ENCODE results near the gene KIF17. TPM values are rescaled to one million over a fixed set of nuclear protein-coding genes. Genes with fewer than 3 reads are reported as not detected.

Gene KIF17
- total RNA-seq, 2 experiments from 2014 or later, result not detected

GRCh38 chr1:20645414-20645813, 72.4 kb downstream of the KIF17 start:
- CTCF ChIA-PET, result interaction anchor here (1.8 to 2.3 kb wide), 2 partner anchors 11 to 16 kb away, joined by 7 to 9 read pairs; no protein-coding TSS in a partner anchor
- DNase-seq (no peak), ATAC-seq (no peak)
- H3K36me3 Mint-ChIP-seq, result peaks cover 6% of the 10 kb centered on the region
- no peaks in the 10 kb centered on the region for H3K4me1 Mint-ChIP-seq
- H3K4me3 Mint-ChIP-seq, result no peak overlapping the region
- H3K27me3 Mint-ChIP-seq, result no peaks in the 10 kb centered on the region
- no peak overlapping the region for H3K27ac Mint-ChIP-seq
- H3K9me3 Mint-ChIP-seq (ENCODE audit: low read depth), result no peaks in the 10 kb centered on the region

- H3K4me1 Mint-ChIP-seq, result no peaks in the 10 kb centered on the region
- H3K27ac Mint-ChIP-seq, result no peak overlapping the region
- ATAC-seq (no peak), DNase-seq (no peak)
- no peaks in the 10 kb centered on the region for H3K9me3 Mint-ChIP-seq (ENCODE audit: low read depth)
- CTCF ChIA-PET, result no interaction called here
- no peak overlapping the region for H3K4me3 Mint-ChIP-seq
- H3K36me3 Mint-ChIP-seq, result peaks cover 3% of the 10 kb centered on the region
- H3K27me3 Mint-ChIP-seq, result no peaks in the 10 kb centered on the region
Measured at GRCh38 chr1:20644416-20644815, 73.4 kb downstream of the KIF17 start.

- CTCF ChIA-PET, result interaction anchor here (1.6 to 2.8 kb wide), 2 partner anchors 10 to 18 kb away, joined by 7 to 14 read pairs; partner anchors contain the start of genes DDOST and PINK1
- H3K27me3 Mint-ChIP-seq, result no peaks in the 10 kb centered on the region
- no peaks in the 10 kb centered on the region for H3K9me3 Mint-ChIP-seq (ENCODE audit: low read depth)
- H3K4me3 Mint-ChIP-seq, result no peak overlapping the region
- no peaks in the 10 kb centered on the region for H3K36me3 Mint-ChIP-seq
- H3K4me1 Mint-ChIP-seq, result peaks cover 4% of the 10 kb centered on the region
- no peak overlapping the region for H3K27ac Mint-ChIP-seq
- ATAC-seq, result no peak
- DNase-seq, result no peak
Measured at GRCh38 chr1:20643080-20643479, 74.7 kb downstream of the KIF17 start.

GRCh38 chr1:20641975-20642374, 75.8 kb downstream of the KIF17 start:
- no peak overlapping the region for H3K27ac Mint-ChIP-seq
- no peaks in the 10 kb centered on the region for H3K27me3 Mint-ChIP-seq
- no peak for DNase-seq
- H3K4me1 Mint-ChIP-seq, result peaks cover 4% of the 10 kb centered on the region
- ATAC-seq, result no peak
- H3K4me3 Mint-ChIP-seq, result no peak overlapping the region
- no peaks in the 10 kb centered on the region for H3K9me3 Mint-ChIP-seq (ENCODE audit: low read depth)
- CTCF ChIA-PET, result interaction anchor here (0.9 to 2.8 kb wide), 6 partner anchors 9 to 87 kb away, joined by 3 to 14 read pairs (median 5); partner anchors contain the start of genes DDOST and PINK1
- no peaks in the 10 kb centered on the region for H3K36me3 Mint-ChIP-seq

- Mint-ChIP-seq H3K36me3 (no peaks in the 10 kb centered on the region), H3K9me3 (ENCODE audit: low read depth) (no peaks in the 10 kb centered on the region), H3K27ac (no peak overlapping the region), H3K4me1 (peaks cover 4% of the 10 kb centered on the region), H3K4me3 (no peak overlapping the region), H3K27me3 (no peaks in the 10 kb centered on the region)
- DNase-seq (peak; percentile 78), ATAC-seq (peak; percentile 73)
- CTCF ChIA-PET, result interaction anchor here (1.3 kb wide), 1 partner anchor 115 kb away, joined by 3 read pairs; no protein-coding TSS in a partner anchor
Measured at GRCh38 chr1:20640183-20640597, 77.6 kb downstream of the KIF17 start.

GRCh38 chr1:20636785-20637347, 80.9 kb downstream of the KIF17 start:
- H3K9me3 Mint-ChIP-seq (ENCODE audit: low read depth), result no peaks in the 10 kb centered on the region
- H3K27me3 Mint-ChIP-seq, result no peaks in the 10 kb centered on the region
- DNase-seq, result no peak
- H3K36me3 Mint-ChIP-seq, result no peaks in the 10 kb centered on the region
- H3K27ac Mint-ChIP-seq, result no peak overlapping the region
- H3K4me3 Mint-ChIP-seq, result no peak overlapping the region
- CTCF ChIA-PET, result interaction anchor here (1.0 kb wide), 1 partner anchor 62 kb away, joined by 3 read pairs; no protein-coding TSS in a partner anchor
- no peak for ATAC-seq
- H3K4me1 Mint-ChIP-seq, result peaks cover 11% of the 10 kb centered on the region

- peak overlapping the region; percentile 78 for H3K4me3 Mint-ChIP-seq
- H3K36me3 Mint-ChIP-seq, result no peaks in the 10 kb centered on the region
- no peaks in the 10 kb centered on the region for H3K9me3 Mint-ChIP-seq (ENCODE audit: low read depth)
- peaks cover 6% of the 10 kb centered on the region for H3K27me3 Mint-ChIP-seq
- H3K27ac Mint-ChIP-seq, result no peak overlapping the region
- CTCF ChIA-PET, result interaction anchor here (0.8 to 5.5 kb wide), 12 partner anchors 9 to 140 kb away, joined by 3 to 39 read pairs (median 7); partner anchors contain the start of gene DDOST
- no peak for DNase-seq
- peak; percentile 21 for ATAC-seq
- H3K4me1 Mint-ChIP-seq, result peaks cover 11% of the 10 kb centered on the region
Measured at GRCh38 chr1:20634594-20635084, 83.2 kb downstream of the KIF17 start.

GRCh38 chr1:20634065-20634593, 83.7 kb downstream of the KIF17 start:
- Mint-ChIP-seq H3K36me3 (no peaks in the 10 kb centered on the region), H3K4me1 (peaks cover 11% of the 10 kb centered on the region), H3K27me3 (peaks cover 9% of the 10 kb centered on the region), H3K9me3 (ENCODE audit: low read depth) (no peaks in the 10 kb centered on the region), H3K4me3 (peak overlapping the region; percentile 78), H3K27ac (peak overlapping the region; percentile 72)
- ATAC-seq (peak; percentile 26), DNase-seq (peak; percentile 47)
- CTCF ChIA-PET, result interaction anchor here (0.6 to 5.5 kb wide), 27 partner anchors 8 to 1406 kb away, joined by 3 to 39 read pairs (median 5); partner anchors contain the start of genes DDOST, HP1BP3 and MUL1

GRCh38 chr1:20633190-20634064, 84.4 kb downstream of the KIF17 start, which contains the start of gene PINK1:
Gene PINK1, plus strand, starts transcription at chr1:20633458. Its CDS starts 91 bp downstream, at chr1:20633549.
- peaks cover 7% of the 10 kb centered on the region for H3K4me1 Mint-ChIP-seq
- CTCF ChIA-PET, result interaction anchor here (0.6 to 5.5 kb wide), 35 partner anchors 8 to 1407 kb away, joined by 3 to 39 read pairs (median 4); partner anchors contain the start of genes DDOST, FAM43B, HP1BP3 and KIF17
- H3K9me3 Mint-ChIP-seq (ENCODE audit: low read depth), result peaks cover 2% of the 10 kb centered on the region
- H3K4me3 Mint-ChIP-seq, result peak within 1 kb of the TSS; percentile 78
- H3K36me3 Mint-ChIP-seq, result no peaks in the 10 kb centered on the region
- DNase-seq (peak; percentile 85), ATAC-seq (peak; percentile 92)
- peak within 1 kb of the TSS; percentile 72 for H3K27ac Mint-ChIP-seq
- peaks cover 10% of the 10 kb centered on the region for H3K27me3 Mint-ChIP-seq

- ATAC-seq, result no peak
Measured at GRCh38 chr1:20632386-20632785, 85.4 kb downstream of the KIF17 start.

GRCh38 chr1:20630729-20631128, 87.1 kb downstream of the KIF17 start:
- CTCF ChIA-PET, result interaction anchor here (0.9 to 5.5 kb wide), 6 partner anchors 8 to 66 kb away, joined by 3 to 39 read pairs (median 7); partner anchors contain the start of gene DDOST
- H3K36me3 Mint-ChIP-seq, result no peaks in the 10 kb centered on the region
- H3K27me3 Mint-ChIP-seq, result peaks cover 24% of the 10 kb centered on the region
- no peak overlapping the region for H3K27ac Mint-ChIP-seq
- H3K4me3 Mint-ChIP-seq, result no peak overlapping the region
- peaks cover 7% of the 10 kb centered on the region for H3K4me1 Mint-ChIP-seq
- H3K9me3 Mint-ChIP-seq (ENCODE audit: low read depth), result peaks cover 2% of the 10 kb centered on the region
- no peak for DNase-seq
- ATAC-seq, result no peak

More at GRCh38 chr1:20632386-20632785, 85.4 kb downstream of the KIF17 start:
- no peak for DNase-seq
- Mint-ChIP-seq H3K27ac (no peak overlapping the region), H3K9me3 (ENCODE audit: low read depth) (peaks cover 2% of the 10 kb centered on the region), H3K4me1 (peaks cover 7% of the 10 kb centered on the region), H3K27me3 (peaks cover 15% of the 10 kb centered on the region), H3K36me3 (no peaks in the 10 kb centered on the region), H3K4me3 (peak overlapping the region; percentile 60)
- CTCF ChIA-PET, result interaction anchor here (0.7 to 5.5 kb wide), 17 partner anchors 10 to 420 kb away, joined by 3 to 39 read pairs (median 6); partner anchors contain the start of genes DDOST, FAM43B and KIF17

- no peaks in the 10 kb centered on the region for H3K36me3 Mint-ChIP-seq
- peaks cover 2% of the 10 kb centered on the region for H3K9me3 Mint-ChIP-seq (ENCODE audit: low read depth)
- no peak for ATAC-seq
- no peak for DNase-seq
- H3K27ac Mint-ChIP-seq, result no peak overlapping the region
- H3K4me1 Mint-ChIP-seq, result no peaks in the 10 kb centered on the region
- no peak overlapping the region for H3K4me3 Mint-ChIP-seq
- peaks cover 32% of the 10 kb centered on the region for H3K27me3 Mint-ChIP-seq
- CTCF ChIA-PET, result no interaction called here
Measured at GRCh38 chr1:20626524-20626923, 91.3 kb downstream of the KIF17 start.

GRCh38 chr1:20626098-20626427, 91.7 kb downstream of the KIF17 start:
- H3K9me3 Mint-ChIP-seq (ENCODE audit: low read depth), result peaks cover 2% of the 10 kb centered on the region
- no peak overlapping the region for H3K27ac Mint-ChIP-seq
- CTCF ChIA-PET, result interaction anchor here (1.0 to 1.4 kb wide), 2 partner anchors 8 to 51 kb away, joined by 3 read pairs; no protein-coding TSS in a partner anchor
- ATAC-seq (no peak), DNase-seq (no peak)
- no peaks in the 10 kb centered on the region for H3K36me3 Mint-ChIP-seq
- H3K27me3 Mint-ChIP-seq, result peaks cover 28% of the 10 kb centered on the region
- H3K4me3 Mint-ChIP-seq, result no peak overlapping the region
- no peaks in the 10 kb centered on the region for H3K4me1 Mint-ChIP-seq
